Cardiac fibroblast (primary cell): Measurements from ENCODE around the gene ARR3.
A peak's percentile ranks its signal among the peaks of the same experiment; 100 is the strongest.

Experiments used
- DNase-seq, 2 donors: peaks; one replicate each; pipeline versions ENCODE4 v3.0.0 to v3.0.0-alpha.2; 2010; ENCODE audit warnings: low read depth in 2 of 2
- H3K4me3 ChIP-seq, 2 donors: replicated peaks in 1 of 2; 1 replicate in 1 of 2; 2 replicates in 1 of 2; pipeline ENCODE4 v1.5.1; 2011; ENCODE audit warnings: low read depth in 2 of 2, low read length in 2 of 2, mild to moderate bottlenecking in 2 of 2, moderate library complexity in 1 of 2
- CTCF ChIP-seq: IDR thresholded peaks from one replicate; pipeline ENCODE4 v1.5.1; 2011; ENCODE audit warnings: low read depth, mild to moderate bottlenecking, low read length, inconsistent platforms

Gene ARR3

GRCh38 chrX:70331161-70331560 lies 63.0 kb downstream of the ARR3 start:
- DNase-seq = peak; percentile 22 to 40
- no peak overlapping the region for H3K4me3 ChIP-seq
- no peak for TF ChIP-seq CTCF
